HEK293 (cell line): Measurements from ENCODE around the gene RBM42.
A peak's percentile ranks its signal among the peaks of the same experiment; 100 is the strongest.
"Not testable (repeated sequence)": the region's sequence is repeated elsewhere in the genome, so short reads cannot be mapped to it uniquely, and the experiment has no call there.

Source experiments
- CTCF ChIA-PET: fragments of 350-600 bp; formaldehyde crosslinking; extraction: SDS; loops from one replicate; lab custom pipeline; 2021; ENCODE audit warnings: antibody characterized with exemption; lab: Yijun Ruan, JAX
- POLR2A ChIA-PET: fragments of 300-600 bp; formaldehyde crosslinking; extraction: SDS; loops from one replicate; lab custom pipeline; 2020; ENCODE audit warnings: antibody characterized with exemption, inconsistent platforms; lab: Yijun Ruan, JAX
- H3K27ac ChIP-seq: fragments of 200-500 bp; sonication (Bioruptor generic); 2 replicates; pipeline ENCODE4 v1.5.1; 2014; ENCODE audit warnings: low read depth, low read length, control low read depth, inconsistent platforms; ENCODE audit errors: extremely low read depth
- H3K36me3 ChIP-seq, 2 experiments: fragments of 200-500 bp in 1 of 2; sonication (Bioruptor generic) in 1 of 2; 1 replicate in 1 of 2; 2 replicates in 1 of 2; pipeline ENCODE4 v1.5.1; 2014 to 2017; ENCODE audit warnings: inconsistent platforms in 2 of 2, low read length in 2 of 2; ENCODE audit not compliant: control insufficient read depth in 2 of 2, insufficient read depth in 1 of 2
- H3K4me1 ChIP-seq: fragments of 200-500 bp; sonication (Bioruptor generic); 2 replicates; pipeline ENCODE4 v1.5.1; 2014; ENCODE audit warnings: mild to moderate bottlenecking, low read length, inconsistent platforms; ENCODE audit not compliant: control insufficient read depth, insufficient read depth
- H3K4me3 ChIP-seq: 2 replicates; pipeline ENCODE4 v1.5.1; 2011; ENCODE audit warnings: low read depth, mild to moderate bottlenecking, control low read depth, low read length, moderate library complexity
- H3K9me3 ChIP-seq: fragments of 200-500 bp; sonication (Bioruptor generic); 2 replicates; pipeline ENCODE4 v1.5.1; 2014; ENCODE audit warnings: low read depth, low read length, inconsistent platforms; ENCODE audit not compliant: control insufficient read depth, insufficient read depth
- ATF2 ChIP-seq: fragments of 450-650 bp; formaldehyde crosslinking; IDR thresholded peaks from 2 replicates; pipeline ENCODE4 v1.5.1; 2016; ENCODE audit warnings: missing biosample characterization, missing genetic modification characterization, low read depth
- KLF10 ChIP-seq: fragments of 450-650 bp; IDR thresholded peaks from 2 replicates; pipeline ENCODE4 v1.5.1; 2018; ENCODE audit warnings: missing biosample characterization, mild to moderate bottlenecking, missing genetic modification characterization
- KLF9 ChIP-seq: fragments of 450-650 bp; formaldehyde crosslinking; IDR thresholded peaks from 2 replicates; pipeline ENCODE4 v1.5.1; 2016; ENCODE audit warnings: missing biosample characterization, missing genetic modification characterization, low read depth
- OSR2 ChIP-seq: fragments of 450-650 bp; formaldehyde crosslinking; IDR thresholded peaks from 2 replicates; pipeline ENCODE4 v1.5.1; 2016; ENCODE audit warnings: missing biosample characterization, missing genetic modification characterization
- OVOL3 ChIP-seq: fragments of 450-650 bp; formaldehyde crosslinking; IDR thresholded peaks from 2 replicates; pipeline ENCODE4 v1.5.1; 2016; ENCODE audit warnings: missing biosample characterization, missing genetic modification characterization
- SP3 ChIP-seq: fragments of 450-650 bp; formaldehyde crosslinking; IDR thresholded peaks from 2 replicates; pipeline ENCODE4 v1.5.1; 2016; ENCODE audit warnings: missing biosample characterization, missing genetic modification characterization
- ZBTB7A ChIP-seq: fragments of 450-650 bp; formaldehyde crosslinking; IDR thresholded peaks from 2 replicates; pipeline ENCODE4 v1.5.1; 2016; ENCODE audit warnings: low read depth, missing biosample characterization, missing genetic modification characterization
- ZFP37 ChIP-seq: fragments of 450-650 bp; formaldehyde crosslinking; IDR thresholded peaks from 2 replicates; pipeline ENCODE4 v1.5.1; 2016; ENCODE audit warnings: missing biosample characterization, missing genetic modification characterization
- ZNF155 ChIP-seq: fragments of 450-650 bp; formaldehyde crosslinking; IDR thresholded peaks from 2 replicates; pipeline ENCODE4 v1.5.1; 2016; ENCODE audit warnings: missing biosample characterization, missing genetic modification characterization
- ZNF19 ChIP-seq: fragments of 450-650 bp; formaldehyde crosslinking; IDR thresholded peaks from 2 replicates; pipeline ENCODE4; 2016; ENCODE audit warnings: missing biosample characterization, missing genetic modification characterization, low read depth
- ZNF248 ChIP-seq: fragments of 450-650 bp; formaldehyde crosslinking; IDR thresholded peaks from 2 replicates; pipeline ENCODE4 v1.5.1; 2017; ENCODE audit warnings: missing biosample characterization, missing genetic modification characterization
- ZNF341 ChIP-seq: fragments of 450-650 bp; formaldehyde crosslinking; IDR thresholded peaks from 2 replicates; pipeline ENCODE4; 2016; ENCODE audit warnings: low read depth, missing biosample characterization, missing genetic modification characterization
- ZNF362 ChIP-seq: fragments of 450-650 bp; formaldehyde crosslinking; IDR thresholded peaks from 2 replicates; pipeline ENCODE4 v1.5.1; 2016; ENCODE audit warnings: missing biosample characterization, missing genetic modification characterization
- ZNF37A ChIP-seq: fragments of 450-650 bp; IDR thresholded peaks from 2 replicates; pipeline ENCODE4 v1.5.1; 2018; ENCODE audit warnings: missing biosample characterization, missing genetic modification characterization
- ZNF433 ChIP-seq: fragments of 450-650 bp; formaldehyde crosslinking; IDR thresholded peaks from 2 replicates; pipeline ENCODE4 v1.5.1; 2016; ENCODE audit warnings: missing biosample characterization, missing genetic modification characterization, low read depth
- TF ChIP-seq, protein P1 (sequence below): IDR thresholded peaks from 2 replicates; pipeline ENCODE4 v1.6.1; 2011; ENCODE audit warnings: mild to moderate bottlenecking, low read depth, low read length, borderline replicate concordance
- TF ChIP-seq, protein P2 (sequence below): fragments of 450-650 bp; IDR thresholded peaks from 2 replicates; pipeline ENCODE4 v1.5.1; 2018; ENCODE audit warnings: missing biosample characterization, missing genetic modification characterization

The RBM42 gene

GRCh38 chr19:35650581-35650980 is 21.7 kb downstream of the RBM42 start:
- no peak for TF ChIP-seq ZNF37A (tag by site-specific recombination)
- no peak for TF ChIP-seq OSR2 (tag by site-specific recombination)
- no peak for TF ChIP-seq ZBTB7A (tag by site-specific recombination)
- TF ChIP-seq ZNF433 = no peak
- TF ChIP-seq ZNF248 (tag by site-specific recombination) = no peak
- TF ChIP-seq, protein P1, sequence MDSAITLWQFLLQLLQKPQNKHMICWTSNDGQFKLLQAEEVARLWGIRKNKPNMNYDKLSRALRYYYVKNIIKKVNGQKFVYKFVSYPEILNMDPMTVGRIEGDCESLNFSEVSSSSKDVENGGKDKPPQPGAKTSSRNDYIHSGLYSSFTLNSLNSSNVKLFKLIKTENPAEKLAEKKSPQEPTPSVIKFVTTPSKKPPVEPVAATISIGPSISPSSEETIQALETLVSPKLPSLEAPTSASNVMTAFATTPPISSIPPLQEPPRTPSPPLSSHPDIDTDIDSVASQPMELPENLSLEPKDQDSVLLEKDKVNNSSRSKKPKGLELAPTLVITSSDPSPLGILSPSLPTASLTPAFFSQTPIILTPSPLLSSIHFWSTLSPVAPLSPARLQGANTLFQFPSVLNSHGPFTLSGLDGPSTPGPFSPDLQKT = no peak
- TF ChIP-seq SP3 (tag by site-specific recombination) = no peak
- no peak for TF ChIP-seq ZNF155 (tag by site-specific recombination)
- no peak for TF ChIP-seq ATF2 (tag by site-specific recombination)
- TF ChIP-seq ZNF341 = no peak
- no peak for TF ChIP-seq ZFP37 (tag by site-specific recombination)
- no peak for TF ChIP-seq KLF9 (tag by site-specific recombination)
- no peak for TF ChIP-seq ZNF19 (tag by site-specific recombination)
- TF ChIP-seq, protein P2, sequence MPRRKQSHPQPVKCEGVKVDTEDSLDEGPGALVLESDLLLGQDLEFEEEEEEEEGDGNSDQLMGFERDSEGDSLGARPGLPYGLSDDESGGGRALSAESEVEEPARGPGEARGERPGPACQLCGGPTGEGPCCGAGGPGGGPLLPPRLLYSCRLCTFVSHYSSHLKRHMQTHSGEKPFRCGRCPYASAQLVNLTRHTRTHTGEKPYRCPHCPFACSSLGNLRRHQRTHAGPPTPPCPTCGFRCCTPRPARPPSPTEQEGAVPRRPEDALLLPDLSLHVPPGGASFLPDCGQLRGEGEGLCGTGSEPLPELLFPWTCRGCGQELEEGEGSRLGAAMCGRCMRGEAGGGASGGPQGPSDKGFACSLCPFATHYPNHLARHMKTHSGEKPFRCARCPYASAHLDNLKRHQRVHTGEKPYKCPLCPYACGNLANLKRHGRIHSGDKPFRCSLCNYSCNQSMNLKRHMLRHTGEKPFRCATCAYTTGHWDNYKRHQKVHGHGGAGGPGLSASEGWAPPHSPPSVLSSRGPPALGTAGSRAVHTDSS = no peak
- TF ChIP-seq OVOL3 (tag by site-specific recombination) = no peak
- TF ChIP-seq KLF10 (tag by site-specific recombination) = no peak
- Histone ChIP-seq H3K4me1 (peaks cover 13% of the 10 kb centered on the region), H3K36me3 (peaks cover 43 to 63% of the 10 kb centered on the region in 2 experiments), H3K27ac (peak overlapping the region; percentile 37; the same call in 1 of the 2 replicates), H3K4me3 (no peak overlapping the region), H3K9me3 (no peaks in the 10 kb centered on the region)
- ChIA-PET POLR2A (interaction anchor here (0.6 to 1.0 kb wide), 2 partner anchors 10 to 37 kb away, joined by 4 read pairs; no protein-coding TSS in a partner anchor), CTCF (interaction anchor here (0.6 kb wide), 1 partner anchor 58 kb away, joined by 4 read pairs; no protein-coding TSS in a partner anchor)

GRCh38 chr19:35654828-35655227 is 26.0 kb downstream of the RBM42 start:
- POLR2A ChIA-PET = interaction anchor here (0.7 to 1.8 kb wide), 2 partner anchors 10 to 196 kb away, joined by 3 to 7 read pairs; no protein-coding TSS in a partner anchor

More at GRCh38 chr19:35654828-35655227, 26.0 kb downstream of the RBM42 start:
- peak; percentile 96 for TF ChIP-seq ZNF362 (tag by site-specific recombination)
- H3K4me1 ChIP-seq, H3K9me3 ChIP-seq, H3K27ac ChIP-seq, H3K4me3 ChIP-seq: not testable (repeated sequence)
- CTCF ChIA-PET = interaction anchor here (0.6 to 1.7 kb wide), 4 partner anchors 38 to 165 kb away, joined by 3 to 5 read pairs (median 4); no protein-coding TSS in a partner anchor
- peaks cover 82 to 98% of the 10 kb centered on the region in 2 experiments for H3K36me3 ChIP-seq
